HL-60/S4 (cell line): Measurements from ENCODE around the gene NRG3.
"Not testable (repeated sequence)": the region's sequence is repeated elsewhere in the genome, so short reads cannot be mapped to it uniquely, and the experiment has no call there.

Source experiments
- in situ Hi-C: fragments of 300-500 bp; cut with MboI; formaldehyde crosslinking; loops from 2 replicates; pipeline ENCODE4 v1.14.3; 2022; ENCODE audit warnings: low sequenced_read_pairs

Gene NRG3

DNA sequence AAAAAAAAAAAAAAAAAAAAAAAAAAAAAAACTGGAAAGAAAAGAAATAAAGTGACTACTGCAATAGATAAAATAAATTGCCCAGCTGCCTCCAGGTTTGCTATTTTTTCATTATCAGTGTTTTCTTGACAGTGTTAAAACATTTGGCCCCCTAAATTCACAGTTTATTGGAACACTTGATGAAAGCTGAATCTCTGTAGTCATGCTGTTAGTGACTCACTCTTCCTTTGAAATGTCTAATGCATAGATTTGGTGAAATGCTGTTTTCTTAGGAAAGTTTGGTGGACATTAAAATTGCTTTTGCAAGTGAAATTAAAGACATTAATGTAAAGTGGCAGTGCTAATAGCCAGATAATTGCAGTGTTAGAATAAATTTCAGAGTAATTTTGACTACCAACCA is 785.2 kb downstream of the NRG3 start:
- in situ Hi-C loops = no loop called here

DNA sequence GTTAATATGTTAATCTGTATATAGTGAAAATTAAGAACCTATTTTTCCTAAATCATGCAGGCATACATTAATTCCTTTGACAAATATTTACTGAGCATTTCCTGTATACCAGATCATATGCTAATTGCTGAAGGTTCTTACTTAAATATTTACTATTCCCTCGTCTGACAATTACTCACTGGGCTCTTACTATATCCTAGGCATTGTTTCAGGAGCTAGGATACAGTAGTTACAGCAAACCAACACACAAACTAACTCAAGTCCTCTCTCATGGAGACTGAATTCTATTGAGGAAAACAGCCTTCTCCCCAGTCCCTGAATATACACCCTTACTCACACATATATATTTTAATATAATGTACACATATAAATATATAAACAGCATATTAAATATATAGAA is 786.0 kb downstream of the NRG3 start:
- in situ Hi-C loops = no loop called here

DNA sequence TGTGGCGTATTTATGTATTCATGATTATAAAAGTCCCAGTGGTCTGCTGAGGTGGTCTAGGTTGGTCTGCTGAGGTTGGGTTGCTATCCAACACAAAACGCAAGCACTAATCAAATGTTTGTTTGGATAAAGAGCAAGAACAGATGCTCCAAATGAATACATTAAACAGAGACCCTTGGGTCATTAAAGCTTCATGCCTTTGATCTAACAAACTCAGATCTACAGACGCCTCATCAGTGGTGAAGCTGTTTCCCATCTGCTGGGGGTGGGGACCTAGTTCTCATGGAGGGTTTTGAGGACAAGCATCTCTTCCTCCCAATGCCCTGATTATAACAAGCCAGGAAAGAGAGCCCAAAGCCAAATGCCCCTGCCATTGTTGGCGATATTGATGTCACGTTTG is 786.7 kb downstream of the NRG3 start:
- in situ Hi-C loops = no loop called here

DNA sequence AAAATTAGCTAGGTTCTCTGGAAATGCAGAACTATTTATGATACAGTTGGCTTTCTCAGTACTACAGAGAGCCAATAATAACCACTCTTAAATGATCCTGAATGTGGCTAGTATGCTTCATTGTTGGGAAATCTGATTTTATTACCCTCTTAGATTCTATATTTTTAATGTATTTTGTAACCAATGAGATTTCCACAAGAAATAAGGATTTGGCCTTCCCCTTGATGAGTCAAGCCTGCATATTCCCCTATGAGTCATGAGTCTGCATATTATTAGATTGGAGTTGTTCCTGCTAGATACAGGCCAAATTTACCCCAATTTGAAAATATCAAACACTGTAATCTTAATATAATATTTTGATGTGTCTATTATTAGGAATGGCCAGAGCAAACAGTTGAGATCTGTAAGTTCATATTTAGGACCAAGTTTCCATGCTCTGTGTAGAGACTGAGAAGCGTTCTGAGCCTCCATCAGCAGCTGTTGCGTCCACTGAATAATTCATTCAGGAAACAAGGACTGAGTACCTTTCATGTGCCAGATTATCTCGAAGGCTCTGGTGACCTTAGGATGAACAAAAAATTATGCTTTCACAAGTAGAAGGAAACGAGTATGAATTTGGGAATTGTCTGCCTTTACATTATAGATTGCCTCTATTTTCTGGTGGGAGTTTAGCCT is 793.4 kb downstream of the NRG3 start:
- in situ Hi-C loops = no loop called here

DNA sequence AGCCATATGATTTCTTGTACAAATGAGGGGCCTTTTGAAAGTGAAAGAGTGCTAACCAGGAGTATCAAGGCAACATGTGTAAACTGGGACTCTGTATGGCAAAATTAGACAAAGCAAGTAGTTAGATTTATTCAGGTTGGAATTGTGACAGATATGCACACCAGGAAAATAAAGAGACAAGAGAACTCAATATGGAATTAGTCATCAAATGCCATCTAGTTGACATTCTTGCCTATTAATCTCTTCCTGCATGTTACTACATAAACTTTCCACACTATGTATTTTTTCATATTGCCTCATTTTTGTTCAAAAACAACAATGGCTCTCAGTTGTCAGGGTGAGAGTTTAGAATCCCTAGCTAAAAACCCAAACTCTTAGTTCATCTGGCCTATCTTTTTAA is 799.0 kb downstream of the NRG3 start:
- in situ Hi-C loops = no loop called here

DNA sequence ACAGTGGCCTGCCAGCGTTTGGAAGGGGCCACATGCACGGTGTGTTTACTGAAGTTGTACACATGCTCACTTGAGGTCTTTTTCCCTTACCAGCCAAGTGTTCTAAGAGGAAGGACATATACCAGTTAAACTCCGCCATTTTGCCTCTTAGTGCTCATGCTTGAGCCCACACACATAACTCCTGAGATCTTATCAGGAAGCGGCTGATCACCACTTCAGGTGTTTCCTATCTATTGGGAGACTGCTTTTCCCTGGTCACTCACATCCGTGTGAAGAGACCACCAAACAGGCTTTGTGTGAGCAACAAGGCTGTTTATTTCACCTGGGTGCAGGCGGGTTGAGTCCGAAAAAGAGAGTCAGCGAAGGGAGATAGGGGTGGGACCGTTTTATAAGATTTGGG is 802.9 kb downstream of the NRG3 start:
- in situ Hi-C loops = not testable (repeated sequence)

DNA sequence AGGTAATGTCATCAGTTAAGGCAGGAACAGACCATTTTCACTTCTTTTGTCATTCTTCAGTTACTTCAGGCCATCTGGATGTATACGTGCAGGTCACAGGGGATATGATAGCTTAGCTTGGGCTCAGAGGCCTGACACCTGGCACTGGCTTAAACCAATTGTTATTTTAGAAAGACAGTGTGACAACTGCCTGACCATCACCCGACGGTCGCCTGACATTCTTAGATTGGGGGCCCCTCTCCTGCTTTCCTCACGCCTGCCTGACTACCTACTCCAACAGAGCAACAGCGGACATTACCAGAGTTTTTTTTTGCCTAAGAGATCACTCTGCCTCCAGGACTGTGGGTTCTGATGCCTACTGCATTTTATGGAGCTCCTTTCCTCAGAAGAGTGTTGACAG is 803.5 kb downstream of the NRG3 start:
- in situ Hi-C loops = not testable (repeated sequence)

DNA sequence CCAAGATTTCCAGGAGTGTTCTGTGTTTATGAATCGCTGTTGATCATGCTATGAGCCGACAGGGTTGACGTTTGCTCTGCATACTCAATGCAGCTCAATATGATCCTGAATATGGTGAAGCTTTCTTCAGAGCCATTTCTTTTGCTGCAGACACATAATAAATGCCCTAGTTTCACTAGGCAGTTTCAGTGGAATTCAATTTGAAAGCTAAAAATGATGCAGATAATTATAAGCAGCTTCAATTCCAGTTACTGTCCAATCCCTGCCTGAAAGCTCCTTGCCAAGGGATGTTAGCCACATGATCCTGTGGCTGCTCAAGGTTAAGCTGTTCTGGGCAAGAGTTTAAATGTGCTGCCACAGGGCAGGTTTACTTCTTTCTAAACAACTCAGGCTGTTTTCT is 805.6 kb downstream of the NRG3 start:
- in situ Hi-C loops = no loop called here

DNA sequence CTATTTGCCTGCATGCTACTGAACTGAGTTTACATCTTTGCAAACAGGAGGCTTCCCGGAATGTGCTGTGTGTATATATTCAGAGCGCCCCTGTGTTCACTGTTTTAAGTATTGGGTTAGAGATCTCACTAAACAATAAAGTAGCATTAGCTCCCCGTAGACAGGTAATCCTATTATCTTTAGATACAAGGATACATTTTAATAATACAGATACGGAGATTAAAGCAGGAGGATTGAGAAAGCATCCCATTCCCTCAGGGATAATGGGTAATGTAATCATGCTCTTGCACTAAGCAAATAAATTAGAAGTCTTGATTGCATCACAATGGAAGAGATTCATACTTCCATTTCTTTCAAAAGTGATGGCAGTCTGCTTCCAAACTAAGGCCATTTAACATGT is 809.0 kb downstream of the NRG3 start:
- in situ Hi-C loops = no loop called here

DNA sequence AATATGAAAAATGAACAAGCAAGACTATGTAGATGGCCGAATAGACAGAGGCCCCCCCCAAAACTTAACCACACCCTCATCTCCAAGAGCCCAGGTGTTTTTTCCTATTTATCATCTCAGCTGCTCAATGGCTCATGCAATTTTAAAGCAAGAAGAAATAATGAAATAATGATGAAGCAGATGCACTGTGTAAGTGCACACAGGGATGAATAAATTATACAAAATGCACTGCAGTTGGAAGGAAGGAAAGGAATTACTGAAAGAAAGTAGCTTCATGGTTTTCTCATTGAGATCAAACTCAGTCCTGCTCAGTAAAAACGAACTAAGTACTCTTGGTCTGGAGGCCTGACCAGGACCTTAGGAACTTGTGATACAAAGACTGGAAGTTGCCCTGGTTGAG is 810.1 kb downstream of the NRG3 start:
- in situ Hi-C loops = no loop called here

DNA sequence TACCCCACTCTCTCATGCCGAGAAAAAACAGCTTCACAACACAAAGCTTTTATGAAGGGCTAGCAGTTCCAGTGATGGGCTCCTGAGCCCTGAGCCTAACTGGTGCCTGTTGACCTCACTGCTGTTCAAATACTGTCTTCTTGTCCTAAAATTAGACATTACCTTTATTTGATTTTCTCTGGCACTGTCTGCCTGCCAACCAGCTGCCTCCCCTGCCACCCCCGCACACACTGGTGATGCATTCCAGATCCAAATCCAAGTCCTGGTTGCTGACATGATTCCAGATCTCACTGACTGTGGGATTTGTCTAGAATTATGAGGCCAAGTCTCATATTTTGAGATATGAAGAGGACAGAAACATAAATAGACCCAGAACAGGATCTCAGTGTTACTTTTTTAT is 816.2 kb downstream of the NRG3 start:
- in situ Hi-C loops = no loop called here

DNA sequence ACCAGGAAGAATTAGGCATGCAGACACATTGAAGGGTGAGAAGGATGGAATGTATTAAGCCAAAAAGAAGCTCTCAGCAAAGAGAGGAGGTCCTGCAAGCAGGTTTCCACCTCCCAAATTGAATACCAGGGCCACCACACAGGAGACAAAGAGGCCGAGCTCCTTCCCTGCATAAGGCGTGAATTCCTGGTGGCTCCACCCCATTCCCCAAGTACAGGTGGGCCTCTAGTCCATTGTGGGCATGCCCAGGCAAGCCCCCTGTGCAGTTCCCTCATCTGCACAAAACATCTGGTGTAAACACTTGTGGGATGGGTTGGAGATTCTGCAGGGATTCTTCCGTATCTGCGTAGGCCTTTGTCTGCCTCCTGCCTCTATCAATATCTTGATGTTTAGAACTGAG is 817.5 kb downstream of the NRG3 start:
- in situ Hi-C loops = no loop called here

DNA sequence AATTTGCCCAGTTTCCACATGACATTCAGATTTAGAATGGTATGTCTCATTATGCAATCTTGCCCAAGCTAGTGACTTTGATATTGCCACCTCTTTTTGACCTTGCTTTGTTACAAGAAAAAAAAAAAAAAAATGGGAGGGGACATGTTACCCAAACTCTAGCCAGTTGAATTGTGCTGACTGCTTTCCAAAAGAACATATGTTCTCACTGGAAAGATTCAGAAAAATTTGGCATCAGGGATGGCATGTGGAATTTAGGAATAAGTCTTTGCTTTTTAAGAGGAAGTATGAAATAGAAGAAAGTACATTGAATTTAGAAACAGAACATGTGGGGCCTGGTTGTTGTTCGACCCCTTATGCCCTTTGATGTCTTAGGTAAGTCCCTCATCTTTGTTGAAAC is 846.8 kb downstream of the NRG3 start:
- in situ Hi-C loops = no loop called here

DNA sequence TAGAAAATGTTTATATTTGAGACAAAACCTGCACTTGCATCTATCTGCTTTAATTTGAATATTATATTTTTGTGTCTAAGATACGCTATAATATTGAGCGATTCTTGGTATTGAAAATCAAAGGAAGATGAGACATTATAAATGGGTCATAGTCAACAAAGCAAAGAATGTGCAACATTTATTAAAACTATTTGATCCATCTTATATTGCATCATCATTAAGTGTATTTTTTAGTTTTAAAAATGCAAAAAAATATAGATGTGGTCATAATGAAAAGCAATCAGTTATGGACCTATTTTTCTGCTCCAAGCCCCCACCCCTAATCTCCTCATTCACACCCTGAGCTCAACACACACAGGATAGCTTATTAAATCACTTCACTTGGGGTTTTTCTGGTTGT is 847.3 kb downstream of the NRG3 start:
- in situ Hi-C loops = no loop called here

DNA sequence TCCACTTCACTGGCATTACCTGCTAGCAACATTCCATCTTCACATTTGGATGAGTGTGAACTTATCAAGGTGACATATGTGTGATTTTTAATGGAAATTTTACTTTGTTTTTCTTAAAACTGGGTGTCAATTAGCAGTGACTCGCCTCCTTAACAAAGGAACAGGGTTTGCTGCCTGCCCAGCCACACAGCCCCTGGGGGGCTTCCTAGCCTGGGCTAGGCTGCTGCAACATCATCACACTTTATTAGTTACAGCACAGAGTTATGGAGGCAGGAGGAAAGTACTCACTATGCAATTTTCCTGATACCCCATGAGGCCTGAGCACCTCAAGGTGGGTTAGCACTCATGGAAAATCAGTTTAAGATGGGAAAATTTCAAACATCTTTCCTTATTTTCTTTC is 861.3 kb downstream of the NRG3 start:
- in situ Hi-C loops = no loop called here

DNA sequence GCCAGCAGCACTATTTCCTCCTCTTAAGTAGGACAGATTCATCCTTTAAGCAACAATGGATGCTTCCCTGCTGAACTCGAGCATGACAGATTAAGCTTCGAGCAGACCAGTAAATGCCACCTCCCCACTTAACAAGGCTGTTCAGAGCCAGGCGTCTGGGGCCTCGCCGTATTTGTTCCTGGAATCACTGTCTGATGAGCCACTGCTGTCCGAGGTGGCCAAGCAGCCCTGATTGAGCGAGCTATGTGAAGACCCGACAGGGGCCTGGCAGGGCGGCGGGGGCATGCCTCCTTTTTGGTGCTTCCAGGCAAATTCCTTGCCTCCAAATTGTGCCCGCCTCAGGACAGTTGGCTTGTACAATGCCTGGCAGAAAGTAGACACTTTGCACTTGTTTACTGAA is 862.6 kb downstream of the NRG3 start:
- in situ Hi-C loops = no loop called here

DNA sequence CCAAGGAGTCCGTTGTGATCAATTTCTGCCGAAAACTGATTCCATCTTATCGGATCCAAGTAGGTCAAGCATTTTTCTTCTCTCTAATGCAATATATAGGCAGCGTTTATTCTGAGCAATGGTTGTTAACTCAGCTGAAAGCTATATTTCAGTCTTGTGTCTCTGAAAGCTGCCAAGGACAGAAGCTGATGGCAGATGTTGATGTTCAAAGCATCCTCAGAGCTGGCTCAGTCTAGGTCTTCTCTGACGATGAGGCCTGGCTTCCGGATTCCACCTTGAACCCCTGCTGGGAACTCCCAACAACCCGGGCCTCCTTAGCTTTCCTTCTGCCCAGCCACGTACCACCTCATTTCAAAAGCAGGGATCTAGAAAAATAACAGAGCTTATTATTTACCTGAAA is 863.6 kb downstream of the NRG3 start:
- in situ Hi-C loops = no loop called here

DNA sequence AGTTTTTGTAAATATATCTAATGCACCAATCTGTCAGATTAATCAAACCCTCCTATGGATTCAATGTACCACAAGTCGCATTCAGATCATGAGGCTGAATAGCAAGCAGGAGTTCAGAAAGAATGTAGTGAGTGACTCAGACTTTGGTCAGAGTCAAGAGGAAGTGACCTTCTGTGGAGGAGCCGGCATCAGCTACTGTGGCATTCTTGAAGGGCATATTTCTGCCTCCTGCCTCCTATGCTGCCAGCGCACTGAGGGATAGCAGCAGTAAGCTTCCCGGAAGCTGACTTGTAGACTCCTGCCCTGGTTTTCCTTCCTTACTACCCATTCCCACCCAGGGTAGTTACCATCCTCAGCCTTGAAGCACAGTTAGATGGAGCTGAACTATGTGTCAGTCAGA is 867.5 kb downstream of the NRG3 start:
- in situ Hi-C loops = no loop called here

DNA sequence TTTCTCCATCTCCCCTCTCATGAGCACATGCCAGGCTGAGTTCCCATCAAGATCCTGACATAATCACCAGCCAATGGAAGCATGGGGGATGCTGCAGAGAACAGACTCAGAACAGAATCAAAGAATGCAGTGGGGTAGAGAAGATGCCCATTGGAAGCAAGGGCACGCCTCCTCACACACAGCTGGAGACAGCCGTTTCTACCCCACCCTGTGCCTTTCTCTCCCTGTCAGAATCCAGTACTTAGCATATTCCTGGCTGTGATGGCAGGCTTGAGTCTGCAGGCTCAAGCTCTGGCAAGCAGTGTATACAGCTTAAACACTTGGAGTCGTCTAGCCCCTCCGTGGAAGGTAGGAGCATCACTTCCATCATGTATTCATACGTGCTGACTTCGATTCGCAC is 867.9 kb downstream of the NRG3 start:
- in situ Hi-C loops = no loop called here

DNA sequence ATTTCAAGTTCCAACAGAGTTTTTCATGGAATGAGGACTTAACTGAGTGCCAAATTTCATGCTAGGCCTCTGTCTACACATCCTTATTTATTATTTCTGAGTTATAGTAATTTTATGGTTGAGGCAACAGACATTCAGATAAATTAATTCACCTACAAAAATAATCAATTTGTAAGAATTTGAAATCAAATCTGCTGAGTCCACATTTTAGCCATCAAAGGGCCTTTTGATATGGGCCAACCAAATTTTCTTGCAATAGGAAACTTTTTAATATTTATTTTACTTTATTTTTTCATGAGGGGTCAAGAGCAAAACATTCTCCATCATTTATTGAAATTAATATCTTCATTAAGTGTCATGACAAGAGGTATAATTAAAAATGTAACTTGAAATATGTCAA is 875.5 kb downstream of the NRG3 start:
- in situ Hi-C loops = no loop called here

DNA sequence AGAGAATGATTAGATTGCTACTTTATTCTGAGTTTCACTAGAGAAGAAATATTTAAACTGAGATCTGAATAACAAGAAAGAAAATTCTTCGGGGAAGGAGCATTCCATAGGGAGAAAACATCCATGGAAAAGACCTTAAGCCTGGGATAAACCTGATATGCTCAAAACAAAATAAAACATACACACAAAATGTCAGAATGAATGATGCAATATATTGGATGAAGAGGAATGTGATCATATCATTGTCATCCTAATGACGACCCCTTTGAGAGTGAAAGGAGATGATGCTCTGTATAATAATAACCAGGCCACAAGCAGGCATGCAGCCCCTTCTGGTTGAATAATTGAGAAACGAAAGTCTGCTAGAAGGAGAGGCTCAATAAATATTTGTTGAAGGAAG is 882.4 kb downstream of the NRG3 start:
- in situ Hi-C loops = no loop called here

DNA sequence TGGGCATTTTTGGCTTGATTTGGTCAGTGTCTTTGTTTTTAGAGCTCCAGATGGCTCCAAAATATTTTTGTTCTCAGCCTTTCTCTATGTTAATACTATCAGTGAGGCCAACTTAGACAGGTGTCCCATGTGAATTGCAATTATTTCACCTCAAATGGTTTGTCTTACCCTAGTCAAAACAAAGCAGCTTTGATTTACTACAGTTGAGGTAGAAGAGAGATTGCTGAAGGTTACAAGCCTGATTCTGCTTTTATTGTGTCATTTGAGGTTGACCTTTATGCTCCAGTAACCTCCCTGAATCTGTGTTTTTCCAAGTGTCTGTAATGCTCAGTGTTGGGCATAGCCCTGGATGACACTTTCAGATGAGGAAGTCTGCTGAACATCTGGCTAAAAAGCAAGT is 882.9 kb downstream of the NRG3 start:
- in situ Hi-C loops = no loop called here

DNA sequence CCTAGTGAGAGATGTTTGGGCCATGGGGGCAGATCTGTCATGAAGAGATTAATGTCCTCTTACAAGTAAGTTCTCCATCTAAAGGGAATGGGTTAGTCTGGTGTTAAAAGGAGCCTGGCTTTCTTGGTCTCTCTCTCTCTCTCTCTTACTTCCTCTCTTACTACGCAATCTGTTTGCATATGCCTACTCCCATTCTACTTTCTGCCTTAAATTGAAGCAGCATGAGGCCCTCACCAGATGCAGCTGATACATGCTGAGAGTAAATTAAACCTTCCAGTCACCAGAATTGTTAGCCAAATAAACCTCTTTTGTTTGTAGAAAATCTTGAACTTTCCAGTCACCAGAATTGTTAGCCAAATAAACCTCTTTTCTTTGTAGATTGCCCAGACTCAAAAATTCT is 884.1 kb downstream of the NRG3 start:
- in situ Hi-C loops = no loop called here

DNA sequence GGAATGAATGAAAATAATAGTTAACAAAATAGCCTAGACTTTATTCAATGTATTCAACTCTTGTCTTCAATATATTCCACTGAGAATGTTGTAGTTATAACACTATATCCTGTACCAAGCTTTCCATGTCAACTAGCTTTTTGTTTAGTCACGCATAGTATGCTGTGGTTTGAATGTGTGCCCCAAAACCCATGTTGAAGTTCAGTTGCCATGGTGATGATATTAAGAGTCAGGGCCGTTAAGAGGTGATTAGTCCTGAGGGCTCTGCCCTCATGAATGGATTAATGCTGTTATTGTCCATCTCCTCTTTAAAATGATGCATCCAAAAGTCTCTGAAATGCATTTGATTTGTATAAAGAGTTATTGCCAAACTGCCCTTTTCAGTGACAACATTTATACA is 887.6 kb downstream of the NRG3 start:
- in situ Hi-C loops = no loop called here
